Measurements from ENCODE around the gene CRHBP.
"Not testable (repeated sequence)": the region's sequence is repeated elsewhere in the genome, so short reads cannot be mapped to it uniquely, and the experiment has no call there.

Gene CRHBP

GRCh38 chr5:76990899-76991459, 38.1 kb downstream of the CRHBP start:
- Histone ChIP-seq H3K27ac (ENCODE audit: insufficient read depth in 1 of 2, low read depth in 1 of 2, low read length in 2 of 2, poor library complexity in 1 of 2, severe bottlenecking in 2 of 2) (no peak overlapping the region), H3K27me3 (replicated peaks in 2 of 5; ENCODE audit: control insufficient read depth in 4 of 5, insufficient read depth in 5 of 5, low read length in 4 of 5) (no peaks in the 10 kb centered on the region), H3K4me3 (ENCODE audit: control insufficient read depth in 1 of 7, extremely low read depth in 1 of 7, insufficient read depth in 4 of 7, low read depth in 2 of 7, low read length in 6 of 7) (no peak overlapping the region), H3K36me3 (ENCODE audit: control insufficient read depth in 4 of 4, insufficient read depth in 4 of 4, low read length in 3 of 4) (peaks cover 0 to 4% (median 0%) of the 10 kb centered on the region in 4 experiments), H3K4me1 (ENCODE audit: control extremely low read depth in 1 of 4, control insufficient read depth in 4 of 4, insufficient read depth in 4 of 4, low read length in 3 of 4) (peaks cover 0 to 5% (median 0%) of the 10 kb centered on the region in 4 experiments), H3K9me3 (ENCODE audit: control extremely low read depth in 1 of 5, control insufficient read depth in 4 of 5, insufficient read depth in 2 of 5, low read depth in 1 of 5, low read length in 4 of 5) (no peaks in the 10 kb centered on the region)
- 100% methylated on average over 5 of the region's 5 CpGs for WGBS (ENCODE audit: insufficient coverage)
- DNase-seq = peak; percentile 8 to 66 (median 46)
- POLR2A ChIA-PET = no interaction called here
- CTCF ChIA-PET = interaction anchor here (2.0 kb wide), 1 partner anchor 20 kb away, joined by 5 read pairs; no protein-coding TSS in a partner anchor

DNA sequence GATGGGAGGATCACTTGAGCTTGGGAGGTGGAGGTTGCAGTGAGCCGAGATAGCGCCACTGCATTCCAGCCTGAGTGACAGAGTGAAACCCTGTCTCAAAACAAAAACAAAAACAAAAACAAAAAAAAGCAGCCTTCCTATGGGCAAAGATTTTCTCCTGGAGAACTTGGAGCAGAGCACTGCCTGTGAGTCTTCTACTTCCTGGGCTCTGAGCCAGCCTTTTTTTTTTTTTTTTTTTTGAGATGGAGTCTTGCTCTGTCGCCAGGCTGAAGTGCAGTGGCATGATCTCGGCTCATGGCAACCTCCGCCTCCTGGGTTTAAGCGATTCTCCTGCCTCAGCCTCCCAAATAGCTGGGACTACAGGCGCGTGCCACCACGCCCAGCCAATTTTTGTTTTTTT, 40.6 kb downstream of the CRHBP start:
- H3K4me3 ChIP-seq (ENCODE audit: control insufficient read depth in 1 of 7, extremely low read depth in 1 of 7, insufficient read depth in 4 of 7, low read depth in 2 of 7, low read length in 6 of 7); H3K36me3 ChIP-seq (ENCODE audit: control insufficient read depth in 4 of 4, insufficient read depth in 4 of 4, low read length in 3 of 4); H3K4me1 ChIP-seq (ENCODE audit: control extremely low read depth in 1 of 4, control insufficient read depth in 4 of 4, insufficient read depth in 4 of 4, low read length in 3 of 4); H3K27me3 ChIP-seq (replicated peaks in 2 of 5; ENCODE audit: control insufficient read depth in 4 of 5, insufficient read depth in 5 of 5, low read length in 4 of 5); CTCF ChIA-PET; H3K27ac ChIP-seq (ENCODE audit: insufficient read depth in 1 of 2, low read depth in 1 of 2, low read length in 2 of 2, poor library complexity in 1 of 2, severe bottlenecking in 2 of 2); DNase-seq; H3K9me3 ChIP-seq (ENCODE audit: control extremely low read depth in 1 of 5, control insufficient read depth in 4 of 5, insufficient read depth in 2 of 5, low read depth in 1 of 5, low read length in 4 of 5); POLR2A ChIA-PET: not testable (repeated sequence)
- 98% methylated on average over 6 of the region's 9 CpGs for WGBS (ENCODE audit: insufficient coverage)

GRCh38 chr5:76994337-76994736, 41.5 kb downstream of the CRHBP start:
- no peak for DNase-seq
- WGBS (ENCODE audit: insufficient coverage) = no CpG with 5 or more reads among the region's 6 CpGs
- no peak overlapping the region for H3K27ac ChIP-seq (ENCODE audit: insufficient read depth in 1 of 2, low read depth in 1 of 2, low read length in 2 of 2, poor library complexity in 1 of 2, severe bottlenecking in 2 of 2)
- no peaks in the 10 kb centered on the region for H3K27me3 ChIP-seq (replicated peaks in 2 of 5; ENCODE audit: control insufficient read depth in 4 of 5, insufficient read depth in 5 of 5, low read length in 4 of 5)
- no peaks in the 10 kb centered on the region for H3K4me1 ChIP-seq (ENCODE audit: control extremely low read depth in 1 of 4, control insufficient read depth in 4 of 4, insufficient read depth in 4 of 4, low read length in 3 of 4)
- no peak overlapping the region for H3K4me3 ChIP-seq (ENCODE audit: control insufficient read depth in 1 of 7, extremely low read depth in 1 of 7, insufficient read depth in 4 of 7, low read depth in 2 of 7, low read length in 6 of 7)
- H3K9me3 ChIP-seq (ENCODE audit: control extremely low read depth in 1 of 5, control insufficient read depth in 4 of 5, insufficient read depth in 2 of 5, low read depth in 1 of 5, low read length in 4 of 5) = no peaks in the 10 kb centered on the region
- ChIA-PET CTCF (no interaction called here), POLR2A (no interaction called here)
- no peaks in the 10 kb centered on the region for H3K36me3 ChIP-seq (ENCODE audit: control insufficient read depth in 4 of 4, insufficient read depth in 4 of 4, low read length in 3 of 4)

DNA sequence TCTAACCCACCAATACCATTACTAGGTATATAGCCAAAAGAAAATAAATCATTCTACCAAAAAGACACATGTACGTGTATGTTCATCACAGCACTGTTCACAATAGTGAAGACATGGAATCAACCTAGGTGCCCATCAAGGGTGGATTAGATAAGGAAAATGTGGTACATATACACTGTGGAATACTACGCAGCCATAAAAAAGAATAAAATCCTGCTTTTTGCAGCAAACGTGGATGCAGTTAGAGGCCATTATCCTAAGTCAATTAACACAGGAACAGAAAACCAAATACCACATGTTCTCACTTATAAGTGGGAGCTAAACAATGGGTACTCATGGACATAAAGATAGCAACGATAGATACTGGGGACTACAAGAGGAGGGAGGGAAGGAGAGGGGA, 45.4 kb downstream of the CRHBP start:
- H3K27me3 ChIP-seq (replicated peaks in 2 of 5; ENCODE audit: control insufficient read depth in 4 of 5, insufficient read depth in 5 of 5, low read length in 4 of 5) = not testable (repeated sequence)
- 100% methylated on average over 1 of the region's 4 CpGs for WGBS (ENCODE audit: insufficient coverage)

GRCh38 chr5:76999451-76999850, 46.6 kb downstream of the CRHBP start:
- H3K27me3 ChIP-seq (replicated peaks in 2 of 5; ENCODE audit: control insufficient read depth in 4 of 5, insufficient read depth in 5 of 5, low read length in 4 of 5) = no peaks in the 10 kb centered on the region
- no peaks in the 10 kb centered on the region for H3K4me1 ChIP-seq (ENCODE audit: control extremely low read depth in 1 of 4, control insufficient read depth in 4 of 4, insufficient read depth in 4 of 4, low read length in 3 of 4)
- H3K4me3 ChIP-seq (ENCODE audit: control insufficient read depth in 1 of 7, extremely low read depth in 1 of 7, insufficient read depth in 4 of 7, low read depth in 2 of 7, low read length in 6 of 7) = no peak overlapping the region
- DNase-seq = no peak
- no peaks in the 10 kb centered on the region for H3K36me3 ChIP-seq (ENCODE audit: control insufficient read depth in 4 of 4, insufficient read depth in 4 of 4, low read length in 3 of 4)
- ChIA-PET CTCF (interaction anchor here (1.0 to 1.6 kb wide), 2 partner anchors 16 to 125 kb away, joined by 3 read pairs; no protein-coding TSS in a partner anchor), POLR2A (interaction anchor here (0.5 to 0.6 kb wide), 2 partner anchors 83 to 121 kb away, joined by 3 read pairs; no protein-coding TSS in a partner anchor)
- no peak overlapping the region for H3K27ac ChIP-seq (ENCODE audit: insufficient read depth in 1 of 2, low read depth in 1 of 2, low read length in 2 of 2, poor library complexity in 1 of 2, severe bottlenecking in 2 of 2)
- WGBS (ENCODE audit: insufficient coverage) = no CpG with 5 or more reads among the region's 2 CpGs
- H3K9me3 ChIP-seq (ENCODE audit: control extremely low read depth in 1 of 5, control insufficient read depth in 4 of 5, insufficient read depth in 2 of 5, low read depth in 1 of 5, low read length in 4 of 5) = no peaks in the 10 kb centered on the region

More for the DNA sequence above, 45.4 kb downstream of the CRHBP start:
- H3K4me1 ChIP-seq (ENCODE audit: control extremely low read depth in 1 of 4, control insufficient read depth in 4 of 4, insufficient read depth in 4 of 4, low read length in 3 of 4); DNase-seq; H3K27ac ChIP-seq (ENCODE audit: insufficient read depth in 1 of 2, low read depth in 1 of 2, low read length in 2 of 2, poor library complexity in 1 of 2, severe bottlenecking in 2 of 2); H3K36me3 ChIP-seq (ENCODE audit: control insufficient read depth in 4 of 4, insufficient read depth in 4 of 4, low read length in 3 of 4); H3K9me3 ChIP-seq (ENCODE audit: control extremely low read depth in 1 of 5, control insufficient read depth in 4 of 5, insufficient read depth in 2 of 5, low read depth in 1 of 5, low read length in 4 of 5); POLR2A ChIA-PET; H3K4me3 ChIP-seq (ENCODE audit: control insufficient read depth in 1 of 7, extremely low read depth in 1 of 7, insufficient read depth in 4 of 7, low read depth in 2 of 7, low read length in 6 of 7): not testable (repeated sequence)
- CTCF ChIA-PET = interaction anchor here (1.0 to 1.6 kb wide), 2 partner anchors 15 to 124 kb away, joined by 3 read pairs; no protein-coding TSS in a partner anchor

DNA sequence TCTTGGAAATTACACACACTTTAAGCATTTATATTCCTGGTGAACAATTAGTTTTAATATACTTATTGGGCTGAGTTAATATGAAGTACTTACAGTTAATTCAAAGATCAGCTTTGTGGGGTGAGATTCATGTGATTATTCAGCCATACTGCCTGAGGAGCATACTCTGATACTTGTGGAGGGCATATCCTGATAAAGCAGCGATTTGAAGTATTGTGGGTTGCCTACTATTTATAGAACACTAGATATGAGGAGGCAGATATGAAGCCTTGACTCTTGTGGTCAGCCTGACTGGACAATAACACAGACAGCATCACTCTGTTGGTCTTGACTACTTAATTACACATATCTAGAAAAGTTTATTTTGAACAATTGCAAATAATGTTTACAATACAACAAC, 50.4 kb downstream of the CRHBP start:
- no peak overlapping the region for H3K4me3 ChIP-seq (ENCODE audit: control insufficient read depth in 1 of 7, extremely low read depth in 1 of 7, insufficient read depth in 4 of 7, low read depth in 2 of 7, low read length in 6 of 7)

GRCh38 chr5:77006124-77006523, 53.3 kb downstream of the CRHBP start:
- 100% methylated on average over 1 of the region's 2 CpGs for WGBS (ENCODE audit: insufficient coverage)
- CTCF ChIA-PET = no interaction called here

More for the DNA sequence above, 50.4 kb downstream of the CRHBP start:
- ChIA-PET POLR2A (no interaction called here), CTCF (interaction anchor here (1.6 kb wide), 1 partner anchor 14 kb away, joined by 5 read pairs; no protein-coding TSS in a partner anchor)
- Histone ChIP-seq H3K36me3 (ENCODE audit: control insufficient read depth in 4 of 4, insufficient read depth in 4 of 4, low read length in 3 of 4) (no peaks in the 10 kb centered on the region), H3K9me3 (ENCODE audit: control extremely low read depth in 1 of 5, control insufficient read depth in 4 of 5, insufficient read depth in 2 of 5, low read depth in 1 of 5, low read length in 4 of 5) (no peaks in the 10 kb centered on the region), H3K4me1 (ENCODE audit: control extremely low read depth in 1 of 4, control insufficient read depth in 4 of 4, insufficient read depth in 4 of 4, low read length in 3 of 4) (no peaks in the 10 kb centered on the region), H3K27ac (ENCODE audit: insufficient read depth in 1 of 2, low read depth in 1 of 2, low read length in 2 of 2, poor library complexity in 1 of 2, severe bottlenecking in 2 of 2) (no peak overlapping the region), H3K27me3 (replicated peaks in 2 of 5; ENCODE audit: control insufficient read depth in 4 of 5, insufficient read depth in 5 of 5, low read length in 4 of 5) (no peaks in the 10 kb centered on the region)
- DNase-seq = no peak
- WGBS (ENCODE audit: insufficient coverage) = no CpG with 5 or more reads among the region's 1 CpG

More at GRCh38 chr5:77006124-77006523, 53.3 kb downstream of the CRHBP start:
- Histone ChIP-seq H3K4me1 (ENCODE audit: control extremely low read depth in 1 of 4, control insufficient read depth in 4 of 4, insufficient read depth in 4 of 4, low read length in 3 of 4) (no peaks in the 10 kb centered on the region), H3K36me3 (ENCODE audit: control insufficient read depth in 4 of 4, insufficient read depth in 4 of 4, low read length in 3 of 4) (no peaks in the 10 kb centered on the region), H3K4me3 (ENCODE audit: control insufficient read depth in 1 of 7, extremely low read depth in 1 of 7, insufficient read depth in 4 of 7, low read depth in 2 of 7, low read length in 6 of 7) (no peak overlapping the region), H3K9me3 (ENCODE audit: control extremely low read depth in 1 of 5, control insufficient read depth in 4 of 5, insufficient read depth in 2 of 5, low read depth in 1 of 5, low read length in 4 of 5) (no peaks in the 10 kb centered on the region), H3K27ac (ENCODE audit: insufficient read depth in 1 of 2, low read depth in 1 of 2, low read length in 2 of 2, poor library complexity in 1 of 2, severe bottlenecking in 2 of 2) (no peak overlapping the region), H3K27me3 (replicated peaks in 2 of 5; ENCODE audit: control insufficient read depth in 4 of 5, insufficient read depth in 5 of 5, low read length in 4 of 5) (no peaks in the 10 kb centered on the region)
- no peak for DNase-seq
- POLR2A ChIA-PET = no interaction called here
